ENCODE measurements around the gene HDAC10. TPM values are rescaled to one million over a fixed set of nuclear protein-coding genes. Genes with fewer than 3 reads are reported as not detected.

The HDAC10 gene
- total and polyA plus RNA-seq, 3 experiments from 2014 or later, result 7.5 to 44.7 (median 42.5) TPM

GRCh38 chr22:50262973-50263617 is 12.0 kb upstream of the HDAC10 start:
- Mint-ChIP-seq H3K4me3 (no peak overlapping the region), H3K27ac (no peak overlapping the region), H3K27me3 (peaks cover 11 to 22% of the 10 kb centered on the region in 2 donors), H3K36me3 (no peaks in the 10 kb centered on the region), H3K4me1 (peaks cover 0 to 17% (median 6%) of the 10 kb centered on the region in 3 donors), H3K9me3 (no peaks in the 10 kb centered on the region)
- no peak for DNase-seq
- no peaks in the 10 kb centered on the region for H3K4me1 ChIP-seq (ENCODE audit: insufficient read depth, low read length)
- POLR2A ChIA-PET, result no interaction called here
- CTCF ChIA-PET, result interaction anchor here (0.8 to 2.3 kb wide), 4 partner anchors 12 to 235 kb away, joined by 3 to 7 read pairs (median 4); partner anchors contain the start of genes DENND6B and HDAC10
- H3K36me3 ChIP-seq (ENCODE audit: insufficient read depth, low read length), result no peaks in the 10 kb centered on the region
- H3K27ac ChIP-seq (ENCODE audit: low read depth, low read length), result peak overlapping the region; percentile 16
- peaks cover 13% of the 10 kb centered on the region for H3K27me3 ChIP-seq (ENCODE audit: insufficient read depth, low read length, poor library complexity, severe bottlenecking)
- no peak overlapping the region for H3K4me3 ChIP-seq (ENCODE audit: low read length)
- H3K9me3 ChIP-seq (ENCODE audit: low read length), result no peaks in the 10 kb centered on the region

- Histone ChIP-seq H3K27me3 (ENCODE audit: insufficient read depth, low read length, poor library complexity, severe bottlenecking) (peaks cover 13% of the 10 kb centered on the region), H3K4me3 (ENCODE audit: low read length) (no peak overlapping the region), H3K27ac (ENCODE audit: low read depth, low read length) (peak overlapping the region; percentile 16), H3K36me3 (ENCODE audit: insufficient read depth, low read length) (no peaks in the 10 kb centered on the region), H3K9me3 (ENCODE audit: low read length) (no peaks in the 10 kb centered on the region), H3K4me1 (ENCODE audit: insufficient read depth, low read length) (no peaks in the 10 kb centered on the region)
- peaks cover 11 to 23% of the 10 kb centered on the region in 2 donors for H3K27me3 Mint-ChIP-seq
- no peaks in the 10 kb centered on the region for H3K36me3 Mint-ChIP-seq
- peak overlapping the region in 1 of 8 donors; percentile 47 for H3K27ac Mint-ChIP-seq
- no peaks in the 10 kb centered on the region for H3K9me3 Mint-ChIP-seq
- CTCF ChIA-PET, result interaction anchor here (0.9 to 2.3 kb wide), 3 partner anchors 63 to 236 kb away, joined by 3 to 7 read pairs (median 4); partner anchors contain the start of gene DENND6B
- POLR2A ChIA-PET, result no interaction called here
- peaks cover 0 to 16% (median 6%) of the 10 kb centered on the region in 3 donors for H3K4me1 Mint-ChIP-seq
- no peak for DNase-seq
- H3K4me3 Mint-ChIP-seq, result peak overlapping the region in 5 of 7 donors; percentile 26 to 75 (median 65)
Measured at GRCh38 chr22:50262460-50262911, 11.4 kb upstream of the HDAC10 start.

DNA sequence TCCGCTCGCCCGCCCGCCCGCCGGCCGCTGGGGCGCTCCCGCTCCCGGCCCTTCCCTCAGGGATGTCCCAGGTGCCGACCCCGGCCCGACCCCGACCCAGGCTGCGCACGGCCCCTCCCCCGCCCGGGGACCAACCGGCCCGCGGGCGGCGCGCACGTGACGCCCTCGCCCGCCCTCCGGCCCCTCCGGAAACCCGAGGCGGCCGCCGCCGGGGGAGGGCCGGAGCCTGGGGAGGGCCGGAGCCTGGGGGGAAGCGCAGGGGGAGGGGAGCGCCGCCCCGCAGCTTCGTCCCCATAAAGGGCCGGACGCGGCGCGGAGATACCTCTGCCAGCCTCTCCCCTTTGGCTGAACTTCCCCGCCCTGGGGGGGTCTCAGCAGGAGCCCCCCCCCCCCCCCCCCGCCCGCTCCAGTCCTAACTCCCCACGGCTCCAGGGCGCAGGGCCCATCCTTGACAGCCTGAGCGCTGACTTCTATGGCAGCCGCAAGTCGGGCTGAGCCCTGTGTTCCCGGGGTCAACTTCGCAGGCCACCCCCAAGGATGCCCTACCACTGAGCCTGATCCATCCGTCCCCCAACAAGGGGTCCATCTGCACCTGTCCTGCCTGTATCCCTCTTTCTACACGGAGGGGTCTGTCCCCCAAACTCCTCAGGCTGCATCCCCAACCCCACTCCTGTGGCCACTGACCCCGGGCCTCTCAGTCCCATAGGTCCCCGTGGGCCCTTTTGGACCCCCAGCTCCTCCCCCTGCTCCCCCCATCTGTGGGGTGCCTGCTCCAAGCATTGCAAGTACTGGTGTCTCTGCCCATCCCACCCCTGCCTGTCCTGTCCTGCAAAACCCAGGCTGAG is 10.8 kb upstream of the HDAC10 start, which contains the start of gene MAPK12:
MAPK12 (minus strand) TSS at position 69 of the 845 bp plus-strand sequence. CDS start 174 bp downstream, outside the sequence.
- Histone ChIP-seq H3K9me3 (ENCODE audit: low read length) (no peaks in the 10 kb centered on the region), H3K4me1 (ENCODE audit: insufficient read depth, low read length) (no peaks in the 10 kb centered on the region), H3K36me3 (ENCODE audit: insufficient read depth, low read length) (no peaks in the 10 kb centered on the region), H3K4me3 (ENCODE audit: low read length) (no peak within 1 kb of the TSS), H3K27me3 (ENCODE audit: insufficient read depth, low read length, poor library complexity, severe bottlenecking) (peaks cover 13% of the 10 kb centered on the region), H3K27ac (ENCODE audit: low read depth, low read length) (peak within 1 kb of the TSS; percentile 16)
- Mint-ChIP-seq H3K9me3 (no peaks in the 10 kb centered on the region), H3K27me3 (peaks cover 11 to 26% of the 10 kb centered on the region in 2 donors), H3K4me3 (peak within 1 kb of the TSS in 6 of 7 donors; percentile 15 to 75 (median 60)), H3K36me3 (no peaks in the 10 kb centered on the region), H3K27ac (peak within 1 kb of the TSS in 2 of 8 donors; percentile 47 to 89), H3K4me1 (peaks cover 0 to 16% (median 6%) of the 10 kb centered on the region in 3 donors)
- CTCF ChIA-PET, result interaction anchor here (2.3 kb wide), 1 partner anchor 63 kb away, joined by 7 read pairs; no protein-coding TSS in a partner anchor
- no peak for DNase-seq
- POLR2A ChIA-PET, result interaction anchor here (1.6 kb wide), 1 partner anchor 44 kb away, joined by 3 read pairs; no protein-coding TSS in a partner anchor

DNA sequence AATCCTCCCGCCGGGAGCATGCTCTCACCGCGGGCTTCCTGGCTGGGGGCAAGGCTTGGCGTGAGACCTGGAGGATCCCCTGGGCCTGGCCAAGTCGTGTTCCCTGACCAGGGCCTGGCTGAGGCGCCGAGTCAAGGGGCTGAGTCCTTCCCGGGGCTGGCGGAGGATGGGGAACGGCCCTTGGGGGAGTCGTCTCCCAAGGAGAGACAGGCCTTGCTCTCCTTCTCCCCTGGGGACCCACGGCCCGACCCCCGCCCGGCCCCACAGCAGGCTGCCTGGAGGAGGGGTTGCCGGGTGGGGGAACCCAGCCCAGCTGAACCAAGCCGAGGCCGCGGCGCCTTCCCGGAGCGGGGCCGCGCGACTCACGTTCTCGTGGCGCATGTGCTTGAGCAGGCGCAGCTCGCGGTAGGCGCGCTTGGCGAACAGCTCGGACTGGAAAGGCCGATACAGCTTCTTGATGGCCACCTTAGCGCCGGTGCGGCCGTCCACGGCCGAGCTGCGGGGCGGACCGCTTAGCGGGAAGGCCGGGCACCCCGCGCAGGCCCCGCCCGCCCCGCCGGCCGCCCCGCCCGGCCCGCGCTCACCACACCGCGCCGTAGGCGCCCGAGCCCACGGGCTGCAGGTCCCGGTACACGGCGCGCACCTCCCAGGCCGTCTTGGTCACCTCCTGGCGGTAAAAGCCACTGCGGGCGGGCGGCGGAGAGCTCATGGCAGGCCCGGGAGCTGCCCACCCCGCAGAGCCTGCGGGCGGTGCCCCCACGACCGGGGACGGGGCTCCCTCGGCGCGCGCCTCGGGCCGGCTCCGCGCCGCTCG is 9.9 kb upstream of the HDAC10 start:
- Mint-ChIP-seq H3K4me1 (peaks cover 0 to 16% (median 6%) of the 10 kb centered on the region in 3 donors), H3K27me3 (peaks cover 11 to 26% of the 10 kb centered on the region in 2 donors), H3K27ac (no peak overlapping the region), H3K36me3 (no peaks in the 10 kb centered on the region), H3K9me3 (no peaks in the 10 kb centered on the region), H3K4me3 (peak overlapping the region in 1 of 7 donors; percentile 36)
- Histone ChIP-seq H3K36me3 (ENCODE audit: insufficient read depth, low read length) (no peaks in the 10 kb centered on the region), H3K4me1 (ENCODE audit: insufficient read depth, low read length) (no peaks in the 10 kb centered on the region), H3K27me3 (ENCODE audit: insufficient read depth, low read length, poor library complexity, severe bottlenecking) (peaks cover 13% of the 10 kb centered on the region), H3K27ac (ENCODE audit: low read depth, low read length) (no peak overlapping the region), H3K9me3 (ENCODE audit: low read length) (no peaks in the 10 kb centered on the region), H3K4me3 (ENCODE audit: low read length) (no peak overlapping the region)
- CTCF ChIA-PET, result interaction anchor here (0.6 to 2.3 kb wide), 2 partner anchors 9 to 64 kb away, joined by 3 to 7 read pairs; no protein-coding TSS in a partner anchor
- no peak for DNase-seq
- POLR2A ChIA-PET, result interaction anchor here (1.6 kb wide), 1 partner anchor 45 kb away, joined by 3 read pairs; no protein-coding TSS in a partner anchor

GRCh38 chr22:50260434-50260800 is 9.4 kb upstream of the HDAC10 start:
- Mint-ChIP-seq H3K4me3 (peak overlapping the region in 1 of 7 donors; percentile 36), H3K27me3 (peaks cover 11 to 26% of the 10 kb centered on the region in 2 donors), H3K4me1 (peaks cover 0 to 16% (median 6%) of the 10 kb centered on the region in 3 donors), H3K27ac (no peak overlapping the region), H3K36me3 (no peaks in the 10 kb centered on the region), H3K9me3 (no peaks in the 10 kb centered on the region)
- Histone ChIP-seq H3K36me3 (ENCODE audit: insufficient read depth, low read length) (no peaks in the 10 kb centered on the region), H3K27ac (ENCODE audit: low read depth, low read length) (no peak overlapping the region), H3K4me1 (ENCODE audit: insufficient read depth, low read length) (no peaks in the 10 kb centered on the region), H3K27me3 (ENCODE audit: insufficient read depth, low read length, poor library complexity, severe bottlenecking) (peaks cover 13% of the 10 kb centered on the region), H3K9me3 (ENCODE audit: low read length) (no peaks in the 10 kb centered on the region), H3K4me3 (ENCODE audit: low read length) (no peak overlapping the region)
- CTCF ChIA-PET, result no interaction called here
- DNase-seq, result no peak
- POLR2A ChIA-PET, result interaction anchor here (1.6 kb wide), 1 partner anchor 46 kb away, joined by 3 read pairs; no protein-coding TSS in a partner anchor

DNA sequence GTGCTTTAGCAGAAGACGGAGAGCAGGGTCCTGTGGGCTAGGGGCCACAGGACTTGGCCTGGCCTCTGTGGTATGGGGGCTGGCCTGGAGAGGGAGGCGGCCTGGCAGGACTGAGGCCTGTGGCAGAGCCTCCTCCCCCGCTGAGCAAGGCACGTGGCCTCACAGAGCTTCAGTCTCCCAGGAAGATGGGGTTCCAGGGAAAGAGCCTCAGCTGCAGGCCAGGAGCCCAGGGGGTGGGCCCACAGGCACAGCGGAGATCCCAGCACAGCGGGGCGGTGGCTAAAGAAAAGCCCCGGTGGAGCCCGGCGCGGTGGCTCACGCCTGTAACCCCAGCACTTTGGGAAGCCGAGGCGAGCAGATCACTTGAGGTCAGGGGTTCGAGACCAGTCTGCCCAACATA is 8.2 kb upstream of the HDAC10 start:
- peaks cover 13% of the 10 kb centered on the region for H3K27me3 ChIP-seq (ENCODE audit: insufficient read depth, low read length, poor library complexity, severe bottlenecking)
- H3K36me3 ChIP-seq (ENCODE audit: insufficient read depth, low read length), result no peaks in the 10 kb centered on the region
- CTCF ChIA-PET, result no interaction called here
- H3K9me3 Mint-ChIP-seq, result no peaks in the 10 kb centered on the region
- no peak for DNase-seq
- no peak overlapping the region for H3K27ac Mint-ChIP-seq
- H3K4me1 ChIP-seq (ENCODE audit: insufficient read depth, low read length), result no peaks in the 10 kb centered on the region
- H3K4me3 Mint-ChIP-seq, result peak overlapping the region in 1 of 7 donors; percentile 51
- no peaks in the 10 kb centered on the region for H3K36me3 Mint-ChIP-seq
- peaks cover 12 to 22% of the 10 kb centered on the region in 2 donors for H3K27me3 Mint-ChIP-seq
- no peak overlapping the region for H3K27ac ChIP-seq (ENCODE audit: low read depth, low read length)
- H3K4me1 Mint-ChIP-seq, result peaks cover 0 to 16% (median 6%) of the 10 kb centered on the region in 3 donors
- H3K4me3 ChIP-seq (ENCODE audit: low read length), result no peak overlapping the region
- H3K9me3 ChIP-seq (ENCODE audit: low read length), result no peaks in the 10 kb centered on the region
- POLR2A ChIA-PET, result interaction anchor here (0.6 kb wide), 1 partner anchor 218 kb away, joined by 3 read pairs; no protein-coding TSS in a partner anchor
